Measurements from ENCODE around the gene ZNF536. TPM values are rescaled to one million over a fixed set of nuclear protein-coding genes. Genes with fewer than 3 reads are reported as not detected.
"Not testable (repeated sequence)": the region's sequence is repeated elsewhere in the genome, so short reads cannot be mapped to it uniquely, and the experiment has no call there.

ZNF536 gene
- total and polyA plus RNA-seq, 7 donors, result 0.01 to 0.94 (median 0.20) TPM; not detected in 1

DNA sequence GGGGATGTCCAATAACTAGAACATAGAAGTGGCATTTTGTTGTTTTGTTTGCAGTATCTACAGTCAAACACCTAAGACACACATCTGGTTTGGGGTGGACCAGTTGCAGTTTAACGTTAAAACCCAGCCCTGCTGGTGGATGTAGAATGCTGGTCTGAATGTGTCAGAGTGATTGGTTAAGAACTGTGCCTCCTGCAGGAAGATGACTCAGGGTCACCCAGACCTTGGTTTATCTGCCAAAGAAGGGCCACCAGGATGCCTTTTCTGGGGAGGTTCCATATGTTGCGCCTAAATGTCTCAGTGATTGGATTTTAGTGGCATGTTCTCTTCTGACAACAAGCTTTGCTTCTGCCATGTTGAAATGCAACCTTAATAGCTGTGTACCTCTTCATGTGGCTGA is 23.1 kb downstream of the ZNF536 start:
- no peak for ATAC-seq

DNA sequence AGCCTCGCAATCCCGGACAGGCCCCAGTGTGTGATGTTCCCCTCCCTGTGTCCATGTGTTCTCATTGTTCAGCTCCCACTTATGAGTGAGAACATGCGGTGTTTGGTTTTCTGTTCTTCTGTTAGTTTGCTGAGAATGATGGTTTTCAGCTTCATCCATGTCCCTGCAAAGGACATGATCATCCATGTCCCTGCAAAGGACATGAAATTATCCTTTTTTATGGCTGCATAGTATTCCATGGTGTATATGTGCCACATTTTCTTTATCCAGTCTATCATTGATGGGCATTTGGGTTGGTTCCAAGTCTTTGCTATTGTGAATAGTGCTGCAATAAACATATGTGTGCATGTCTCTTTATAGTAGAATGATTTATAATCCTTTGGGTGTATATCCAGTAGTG is 26.4 kb downstream of the ZNF536 start:
- intact Hi-C loops (cut with DNase I); H3K4me3 ChIP-seq; H3K9me3 ChIP-seq; H3K4me1 ChIP-seq; H3K36me3 ChIP-seq (ENCODE audit: insufficient read depth in 1 of 2, low read depth in 1 of 2); H3K27me3 ChIP-seq (ENCODE audit: insufficient read depth in 3 of 3, low read length in 2 of 3); ATAC-seq; DNase-seq; H3K27ac ChIP-seq: not testable (repeated sequence)
- 93 to 94% (median 93%) methylated on average over 3 of the region's 3 CpGs for WGBS, 3 donors

More for the DNA sequence above, 23.1 kb downstream of the ZNF536 start:
- 82 to 100% (median 83%) methylated on average over 2 of the region's 2 CpGs for WGBS, 3 donors
- Histone ChIP-seq H3K4me1 (no peaks in the 10 kb centered on the region), H3K4me3 (no peak overlapping the region), H3K27ac (no peak overlapping the region), H3K9me3 (no peaks in the 10 kb centered on the region), H3K36me3 (ENCODE audit: insufficient read depth in 1 of 2, low read depth in 1 of 2) (no peaks in the 10 kb centered on the region), H3K27me3 (ENCODE audit: insufficient read depth in 3 of 3, low read length in 2 of 3) (peaks cover 0 to 5% (median 3%) of the 10 kb centered on the region in 3 donors)
- intact Hi-C loops (cut with DNase I), result no loop called here
- DNase-seq, result no peak
- TF ChIP-seq, protein P1, sequence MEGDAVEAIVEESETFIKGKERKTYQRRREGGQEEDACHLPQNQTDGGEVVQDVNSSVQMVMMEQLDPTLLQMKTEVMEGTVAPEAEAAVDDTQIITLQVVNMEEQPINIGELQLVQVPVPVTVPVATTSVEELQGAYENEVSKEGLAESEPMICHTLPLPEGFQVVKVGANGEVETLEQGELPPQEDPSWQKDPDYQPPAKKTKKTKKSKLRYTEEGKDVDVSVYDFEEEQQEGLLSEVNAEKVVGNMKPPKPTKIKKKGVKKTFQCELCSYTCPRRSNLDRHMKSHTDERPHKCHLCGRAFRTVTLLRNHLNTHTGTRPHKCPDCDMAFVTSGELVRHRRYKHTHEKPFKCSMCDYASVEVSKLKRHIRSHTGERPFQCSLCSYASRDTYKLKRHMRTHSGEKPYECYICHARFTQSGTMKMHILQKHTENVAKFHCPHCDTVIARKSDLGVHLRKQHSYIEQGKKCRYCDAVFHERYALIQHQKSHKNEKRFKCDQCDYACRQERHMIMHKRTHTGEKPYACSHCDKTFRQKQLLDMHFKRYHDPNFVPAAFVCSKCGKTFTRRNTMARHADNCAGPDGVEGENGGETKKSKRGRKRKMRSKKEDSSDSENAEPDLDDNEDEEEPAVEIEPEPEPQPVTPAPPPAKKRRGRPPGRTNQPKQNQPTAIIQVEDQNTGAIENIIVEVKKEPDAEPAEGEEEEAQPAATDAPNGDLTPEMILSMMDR (IDR thresholded peaks at IDR 0.05), result no peak

DNA sequence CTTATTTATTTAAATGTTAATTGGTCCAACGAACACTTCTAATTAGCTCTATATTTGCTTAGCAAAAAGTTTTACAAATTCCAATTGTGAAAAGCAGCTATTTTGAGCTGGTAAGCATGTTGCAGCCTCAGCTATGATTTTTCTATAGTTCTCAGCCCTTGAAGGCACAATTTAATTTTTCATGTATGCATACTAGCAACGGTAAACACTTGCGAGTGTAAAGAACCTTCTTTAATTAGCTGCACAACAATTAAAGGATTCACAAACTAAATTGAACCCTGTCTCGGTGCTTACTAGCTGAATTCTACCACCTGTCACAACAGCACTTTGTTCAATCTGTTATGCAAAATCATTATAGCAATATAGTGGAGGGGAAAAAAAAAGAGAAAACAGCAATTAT is 29.8 kb downstream of the ZNF536 start:
- H3K4me3 ChIP-seq, result no peak overlapping the region
- H3K4me1 ChIP-seq, result no peaks in the 10 kb centered on the region
- DNase-seq, result no peak
- TF ChIP-seq, protein P1 (IDR thresholded peaks at IDR 0.05), result no peak
- H3K27me3 ChIP-seq (ENCODE audit: insufficient read depth in 3 of 3, low read length in 2 of 3), result no peaks in the 10 kb centered on the region
- H3K9me3 ChIP-seq, result no peaks in the 10 kb centered on the region
- H3K36me3 ChIP-seq (ENCODE audit: insufficient read depth in 1 of 2, low read depth in 1 of 2), result no peaks in the 10 kb centered on the region
- ATAC-seq, result no peak
- WGBS, 3 donors, result 72 to 82% (median 73%) methylated on average over 4 of the region's 4 CpGs
- intact Hi-C loops (cut with DNase I), result loop anchor here in 1 of 2 donors (10.0 kb wide), 1 partner anchor 177 kb away; no protein-coding TSS in a partner anchor
- no peak overlapping the region for H3K27ac ChIP-seq

DNA sequence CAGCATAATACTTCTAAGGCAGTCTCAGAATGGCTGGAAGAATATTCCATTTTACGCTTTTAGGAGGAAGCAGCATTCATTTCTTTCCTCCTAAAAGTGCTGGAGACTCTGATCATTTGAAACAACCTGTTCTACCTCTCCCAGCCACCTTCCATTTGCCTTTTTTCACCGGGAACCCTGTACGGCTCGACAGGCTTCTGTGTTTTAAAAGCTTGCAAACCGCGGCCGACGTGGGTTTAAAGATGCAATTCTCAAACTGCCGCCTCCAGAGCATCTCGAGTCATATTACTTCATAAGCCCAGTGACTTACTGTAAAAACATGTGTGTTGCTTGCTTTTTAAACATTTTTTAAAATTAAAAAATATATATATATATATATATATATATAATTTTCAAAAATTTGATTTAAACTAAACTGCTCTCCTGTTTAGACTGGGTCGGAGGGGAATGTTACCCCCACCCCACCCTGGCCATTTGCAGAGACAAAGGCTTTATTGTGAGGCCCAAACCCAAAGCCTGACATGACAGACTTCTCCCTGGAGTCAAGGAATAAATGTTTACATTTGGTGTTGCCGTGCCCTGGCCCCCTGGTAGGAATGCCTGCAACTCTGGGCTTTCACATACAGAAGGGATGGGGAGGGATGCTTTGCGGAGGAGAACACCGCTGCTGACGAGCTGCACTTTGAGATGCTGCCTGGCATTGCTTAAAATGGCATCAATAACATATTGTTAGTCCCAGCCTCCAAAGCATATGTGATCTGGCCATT is 30.4 kb downstream of the ZNF536 start:
- no peak overlapping the region for H3K27ac ChIP-seq
- no peaks in the 10 kb centered on the region for H3K4me1 ChIP-seq
- DNase-seq, result no peak
- TF ChIP-seq, protein P1 (IDR thresholded peaks at IDR 0.05), result no peak
- H3K4me3 ChIP-seq, result no peak overlapping the region
- ATAC-seq, result no peak
- 84 to 87% (median 86%) methylated on average over 15 of the region's 15 CpGs for WGBS, 3 donors
- no peaks in the 10 kb centered on the region for H3K27me3 ChIP-seq (ENCODE audit: insufficient read depth in 3 of 3, low read length in 2 of 3)
- intact Hi-C loops (cut with DNase I), result loop anchor here in 1 of 2 donors (10.0 kb wide), 1 partner anchor 178 kb away; no protein-coding TSS in a partner anchor
- no peaks in the 10 kb centered on the region for H3K36me3 ChIP-seq (ENCODE audit: insufficient read depth in 1 of 2, low read depth in 1 of 2)
- H3K9me3 ChIP-seq, result no peaks in the 10 kb centered on the region

DNA sequence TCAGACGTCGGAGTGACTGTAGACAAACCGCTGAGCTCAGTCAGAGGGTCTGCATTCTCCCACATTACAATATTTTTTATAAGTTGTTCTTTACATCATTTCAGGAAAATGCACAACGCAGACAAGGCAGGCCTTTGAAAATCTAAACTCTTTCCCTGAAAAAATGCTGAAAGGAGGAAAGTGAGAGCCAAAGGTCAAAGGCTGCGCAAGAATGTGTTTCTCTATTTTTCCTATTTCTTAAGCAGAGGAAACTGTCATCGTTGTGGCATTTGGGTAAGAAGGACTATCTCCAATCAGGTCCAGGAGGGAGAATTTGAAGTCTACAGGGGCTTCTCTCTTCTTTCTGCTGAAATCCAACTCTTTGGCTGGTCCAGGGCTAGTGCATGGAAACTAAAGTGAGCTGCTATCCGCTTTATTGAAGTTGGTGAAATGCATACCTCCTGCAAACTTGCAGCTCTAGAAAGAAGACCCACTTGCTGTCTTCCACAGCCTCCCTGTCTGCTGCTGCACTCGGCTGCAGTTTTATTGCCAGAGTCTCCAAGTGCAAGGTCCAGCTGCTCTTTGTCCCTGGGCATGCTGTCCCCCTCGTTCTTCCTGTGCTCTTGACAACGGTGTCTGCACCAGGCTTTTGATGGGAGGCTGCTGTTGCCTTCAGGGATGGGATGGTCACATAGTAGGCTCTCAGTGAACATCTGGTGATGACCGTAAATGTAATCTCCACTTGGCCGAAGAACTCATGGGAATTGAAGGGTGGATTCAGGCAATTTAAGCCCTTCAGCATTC is 31.2 kb downstream of the ZNF536 start:
- H3K27me3 ChIP-seq (ENCODE audit: insufficient read depth in 3 of 3, low read length in 2 of 3), result no peaks in the 10 kb centered on the region
- no peak overlapping the region for H3K27ac ChIP-seq
- WGBS, 3 donors, result 56 to 61% (median 58%) methylated on average over 12 of the region's 12 CpGs
- ATAC-seq (no peak), DNase-seq (no peak)
- H3K4me1 ChIP-seq, result no peaks in the 10 kb centered on the region
- H3K4me3 ChIP-seq, result no peak overlapping the region
- no peaks in the 10 kb centered on the region for H3K9me3 ChIP-seq
- intact Hi-C loops (cut with DNase I), result loop anchor here in 1 of 2 donors (10.0 kb wide), 1 partner anchor 179 kb away; no protein-coding TSS in a partner anchor
- H3K36me3 ChIP-seq (ENCODE audit: insufficient read depth in 1 of 2, low read depth in 1 of 2), result no peaks in the 10 kb centered on the region
- TF ChIP-seq, protein P1 (IDR thresholded peaks at IDR 0.05), result no peak
